ENCODE measurements around the gene MAP3K5.
"Not testable (repeated sequence)": the region's sequence is repeated elsewhere in the genome, so short reads cannot be mapped to it uniquely, and the experiment has no call there.

MAP3K5 gene

GRCh38 chr6:136591617-136592016, 200.7 kb downstream of the MAP3K5 start:
- no peak overlapping the region for H3K4me3 ChIP-seq (ENCODE audit: low read depth, low read length)
- no peak for DNase-seq (ENCODE audit: low read depth)
- no peak for TF ChIP-seq CTCF (IDR thresholded peaks at IDR 0.05; ENCODE audit: insufficient read depth, low read depth, low read length, missing control alignments)

GRCh38 chr6:136590846-136591245, 201.4 kb downstream of the MAP3K5 start:
- H3K4me3 ChIP-seq (ENCODE audit: low read depth, low read length); DNase-seq (ENCODE audit: low read depth): not testable (repeated sequence)

GRCh38 chr6:136587527-136587926, 204.8 kb downstream of the MAP3K5 start:
- TF ChIP-seq CTCF (IDR thresholded peaks at IDR 0.05; ENCODE audit: insufficient read depth, low read depth, low read length, missing control alignments): no peak
- DNase-seq (ENCODE audit: low read depth): no peak
- H3K4me3 ChIP-seq (ENCODE audit: low read depth, low read length): no peak overlapping the region

GRCh38 chr6:136586295-136586694, 206.0 kb downstream of the MAP3K5 start:
- TF ChIP-seq CTCF (IDR thresholded peaks at IDR 0.05; ENCODE audit: insufficient read depth, low read depth, low read length, missing control alignments): no peak
- H3K4me3 ChIP-seq (ENCODE audit: low read depth, low read length): no peak overlapping the region
- DNase-seq (ENCODE audit: low read depth): no peak

- H3K4me3 ChIP-seq (ENCODE audit: low read depth, low read length); DNase-seq (ENCODE audit: low read depth): not testable (repeated sequence)
Measured at GRCh38 chr6:136585523-136585922, 206.8 kb downstream of the MAP3K5 start.

- DNase-seq (ENCODE audit: low read depth); H3K4me3 ChIP-seq (ENCODE audit: low read depth, low read length): not testable (repeated sequence)
Measured at GRCh38 chr6:136584290-136584689, 208.0 kb downstream of the MAP3K5 start.

- no peak for DNase-seq (ENCODE audit: low read depth)
- peak; percentile 26 for TF ChIP-seq CTCF (IDR thresholded peaks at IDR 0.05; ENCODE audit: insufficient read depth, low read depth, low read length, missing control alignments)
- no peak overlapping the region for H3K4me3 ChIP-seq (ENCODE audit: low read depth, low read length)
Measured at GRCh38 chr6:136582711-136583471, 209.4 kb downstream of the MAP3K5 start.

- TF ChIP-seq CTCF (IDR thresholded peaks at IDR 0.05; ENCODE audit: insufficient read depth, low read depth, low read length, missing control alignments): no peak
- DNase-seq (ENCODE audit: low read depth): no peak
Measured at GRCh38 chr6:136579800-136580199, 212.5 kb downstream of the MAP3K5 start.

More at GRCh38 chr6:136579800-136580199, 212.5 kb downstream of the MAP3K5 start:
- no peak overlapping the region for H3K4me3 ChIP-seq (ENCODE audit: low read depth, low read length)
